Activated CD4-positive, alpha-beta T cell treated with anti-CD3 and anti-CD28 coated beads, Interleukin-2, amount 10 ng/mL, durations not matched to agents 7 days and 5 days (primary cell): ENCODE data around the gene SSNA1. TPM values are rescaled to one million over a fixed set of nuclear protein-coding genes. Genes with fewer than 3 reads are reported as not detected.
A peak's percentile ranks its signal among the peaks of the same experiment; 100 is the strongest.

Experiments
- CTCF ChIA-PET: fragments of 350-600 bp; sonication (Branson Sonifier 250); formaldehyde crosslinking; loops from one replicate; lab custom pipeline; 2021; ENCODE audit warnings: antibody characterized with exemption; lab: Charles Lee
- POLR2A ChIA-PET: fragments of 350-600 bp; sonication (Branson Sonifier 250); formaldehyde crosslinking; loops from one replicate; lab custom pipeline; 2021; ENCODE audit warnings: antibody characterized with exemption; lab: Charles Lee
- DNase-seq: peaks from one replicate; pipeline ENCODE4 v3.0.0-alpha.2; 2020
- H3K27ac Mint-ChIP-seq: one replicate; pipeline ENCODE4 v1.8.0; 2021; ENCODE audit warnings: mild to moderate bottlenecking, moderate library complexity, mixed read lengths
- H3K27me3 Mint-ChIP-seq: one replicate; pipeline ENCODE4 v1.8.0; 2021; ENCODE audit warnings: mixed read lengths
- H3K36me3 Mint-ChIP-seq: one replicate; pipeline ENCODE4 v1.8.0; 2021; ENCODE audit warnings: low read depth, mixed read lengths
- H3K4me1 Mint-ChIP-seq: one replicate; pipeline ENCODE4 v1.8.0; 2021; ENCODE audit warnings: mixed read lengths
- H3K4me3 Mint-ChIP-seq: one replicate; pipeline ENCODE4 v1.8.0; 2021; ENCODE audit warnings: mild to moderate bottlenecking, moderate library complexity, mixed read lengths
- H3K9me3 Mint-ChIP-seq: one replicate; pipeline ENCODE4 v1.8.0; 2021; ENCODE audit warnings: mixed read lengths
- total RNA-seq, 2 experiments: library from RNA; stranded (reverse); gene quantifications; one replicate each; pipeline ENCODE4 v1.2.3, GENCODE V29; 2021

Gene SSNA1
- total RNA-seq, 2 experiments from 2014 or later: 74.8 to 81.3 TPM

GRCh38 chr9:137227054-137227852, 38.8 kb downstream of the SSNA1 start, which contains the start of gene RNF224:
RNF224 (plus strand) TSS chr9:137227502; CDS start chr9:137228336, 834 bp downstream.
- DNase-seq: peak; percentile 86
- H3K9me3 Mint-ChIP-seq: no peaks in the 10 kb centered on the region
- H3K36me3 Mint-ChIP-seq: no peaks in the 10 kb centered on the region
- H3K27ac Mint-ChIP-seq: peak within 1 kb of the TSS; percentile 25
- H3K4me1 Mint-ChIP-seq: peaks cover 19% of the 10 kb centered on the region
- CTCF ChIA-PET: interaction anchor here (0.6 to 6.0 kb wide), 18 partner anchors 11 to 210 kb away, joined by 3 to 65 read pairs (median 4); partner anchors contain the start of genes TPRN and TUBB4B
- no peak within 1 kb of the TSS for H3K4me3 Mint-ChIP-seq
- POLR2A ChIA-PET: no interaction called here
- peaks cover 2% of the 10 kb centered on the region for H3K27me3 Mint-ChIP-seq

GRCh38 chr9:137227853-137228505, 39.5 kb downstream of the SSNA1 start:
- no peaks in the 10 kb centered on the region for H3K36me3 Mint-ChIP-seq
- H3K9me3 Mint-ChIP-seq: no peaks in the 10 kb centered on the region
- ChIA-PET POLR2A (no interaction called here), CTCF (interaction anchor here (0.7 to 6.0 kb wide), 12 partner anchors 10 to 209 kb away, joined by 3 to 65 read pairs (median 4); partner anchors contain the start of gene TUBB4B)
- H3K4me1 Mint-ChIP-seq: peaks cover 16% of the 10 kb centered on the region
- H3K27me3 Mint-ChIP-seq: peaks cover 2% of the 10 kb centered on the region
- no peak overlapping the region for H3K4me3 Mint-ChIP-seq
- H3K27ac Mint-ChIP-seq: no peak overlapping the region
- DNase-seq: no peak

- Mint-ChIP-seq H3K4me3 (no peak overlapping the region), H3K9me3 (no peaks in the 10 kb centered on the region), H3K36me3 (no peaks in the 10 kb centered on the region), H3K27me3 (peaks cover 2% of the 10 kb centered on the region), H3K27ac (no peak overlapping the region), H3K4me1 (peaks cover 14% of the 10 kb centered on the region)
- POLR2A ChIA-PET: no interaction called here
- no peak for DNase-seq
- CTCF ChIA-PET: interaction anchor here (1.0 to 2.4 kb wide), 3 partner anchors 113 to 158 kb away, joined by 3 to 7 read pairs (median 6); no protein-coding TSS in a partner anchor
Measured at GRCh38 chr9:137228506-137228967, 40.1 kb downstream of the SSNA1 start.

- POLR2A ChIA-PET: no interaction called here
- H3K9me3 Mint-ChIP-seq: no peaks in the 10 kb centered on the region
- H3K27me3 Mint-ChIP-seq: peaks cover 2% of the 10 kb centered on the region
- no peaks in the 10 kb centered on the region for H3K36me3 Mint-ChIP-seq
- no peak overlapping the region for H3K27ac Mint-ChIP-seq
- no peak overlapping the region for H3K4me3 Mint-ChIP-seq
- CTCF ChIA-PET: interaction anchor here (1.0 to 1.6 kb wide), 4 partner anchors 38 to 183 kb away, joined by 3 read pairs; partner anchors contain the start of genes MAN1B1 and NPDC1
- DNase-seq: no peak
- peaks cover 11% of the 10 kb centered on the region for H3K4me1 Mint-ChIP-seq
Measured at GRCh38 chr9:137228968-137229896, 40.8 kb downstream of the SSNA1 start.

GRCh38 chr9:137229903-137230704, 41.6 kb downstream of the SSNA1 start:
- Mint-ChIP-seq H3K9me3 (no peaks in the 10 kb centered on the region), H3K36me3 (no peaks in the 10 kb centered on the region), H3K4me3 (no peak overlapping the region), H3K27ac (no peak overlapping the region), H3K4me1 (peaks cover 7% of the 10 kb centered on the region), H3K27me3 (peaks cover 2% of the 10 kb centered on the region)
- POLR2A ChIA-PET: no interaction called here
- no peak for DNase-seq
- CTCF ChIA-PET: interaction anchor here (0.6 to 1.6 kb wide), 5 partner anchors 38 to 184 kb away, joined by 3 read pairs; partner anchors contain the start of genes MAN1B1 and NPDC1

- no peak for DNase-seq
- H3K36me3 Mint-ChIP-seq: no peaks in the 10 kb centered on the region
- peaks cover 3% of the 10 kb centered on the region for H3K4me1 Mint-ChIP-seq
- no peaks in the 10 kb centered on the region for H3K9me3 Mint-ChIP-seq
- H3K4me3 Mint-ChIP-seq: no peak within 1 kb of the TSS
- CTCF ChIA-PET: interaction anchor here (0.6 to 1.3 kb wide), 3 partner anchors 144 to 184 kb away, joined by 3 read pairs; partner anchors contain the start of genes MAN1B1 and NPDC1
- POLR2A ChIA-PET: no interaction called here
- no peak within 1 kb of the TSS for H3K27ac Mint-ChIP-seq
- H3K27me3 Mint-ChIP-seq: peaks cover 2% of the 10 kb centered on the region
Measured at GRCh38 chr9:137230705-137231371, 42.4 kb downstream of the SSNA1 start, which contains the start of gene SLC34A3. SLC34A3 (plus strand) TSS chr9:137230901; CDS start chr9:137231703, 802 bp downstream.

GRCh38 chr9:137231372-137232039, 43.0 kb downstream of the SSNA1 start:
- CTCF ChIA-PET: interaction anchor here (1.0 kb wide), 1 partner anchor 108 kb away, joined by 3 read pairs; no protein-coding TSS in a partner anchor
- no peak for DNase-seq
- H3K9me3 Mint-ChIP-seq: no peaks in the 10 kb centered on the region
- no peak overlapping the region for H3K27ac Mint-ChIP-seq
- H3K36me3 Mint-ChIP-seq: no peaks in the 10 kb centered on the region
- POLR2A ChIA-PET: no interaction called here
- peaks cover 3% of the 10 kb centered on the region for H3K4me1 Mint-ChIP-seq
- H3K4me3 Mint-ChIP-seq: no peak overlapping the region
- H3K27me3 Mint-ChIP-seq: peaks cover 2% of the 10 kb centered on the region

GRCh38 chr9:137232101-137232500, 43.6 kb downstream of the SSNA1 start:
- POLR2A ChIA-PET: no interaction called here
- H3K27me3 Mint-ChIP-seq: peaks cover 2% of the 10 kb centered on the region

GRCh38 chr9:137232510-137232909, 44.0 kb downstream of the SSNA1 start:
- DNase-seq: no peak
- peaks cover 2% of the 10 kb centered on the region for H3K27me3 Mint-ChIP-seq
- no peak overlapping the region for H3K4me3 Mint-ChIP-seq
- no peaks in the 10 kb centered on the region for H3K9me3 Mint-ChIP-seq
- no peaks in the 10 kb centered on the region for H3K36me3 Mint-ChIP-seq
- ChIA-PET CTCF (interaction anchor here (1.0 kb wide), 1 partner anchor 109 kb away, joined by 3 read pairs; no protein-coding TSS in a partner anchor), POLR2A (no interaction called here)
- peaks cover 2% of the 10 kb centered on the region for H3K4me1 Mint-ChIP-seq
- H3K27ac Mint-ChIP-seq: no peak overlapping the region

More at GRCh38 chr9:137232101-137232500, 43.6 kb downstream of the SSNA1 start:
- Mint-ChIP-seq H3K4me1 (peaks cover 3% of the 10 kb centered on the region), H3K36me3 (no peaks in the 10 kb centered on the region), H3K4me3 (no peak overlapping the region), H3K27ac (no peak overlapping the region), H3K9me3 (no peaks in the 10 kb centered on the region)
- no peak for DNase-seq
- CTCF ChIA-PET: interaction anchor here (1.0 kb wide), 1 partner anchor 109 kb away, joined by 3 read pairs; no protein-coding TSS in a partner anchor

- ChIA-PET CTCF (no interaction called here), POLR2A (no interaction called here)
Measured at GRCh38 chr9:137233143-137233980, 44.9 kb downstream of the SSNA1 start.

More at GRCh38 chr9:137233143-137233980, 44.9 kb downstream of the SSNA1 start:
- H3K36me3 Mint-ChIP-seq: no peaks in the 10 kb centered on the region
- H3K9me3 Mint-ChIP-seq: no peaks in the 10 kb centered on the region
- no peak for DNase-seq
- H3K4me1 Mint-ChIP-seq: peaks cover 2% of the 10 kb centered on the region
- no peak overlapping the region for H3K27ac Mint-ChIP-seq
- no peaks in the 10 kb centered on the region for H3K27me3 Mint-ChIP-seq
- no peak overlapping the region for H3K4me3 Mint-ChIP-seq
